GM23248 (cell line): ENCODE results near the gene MBP.

Source experiments
- EZH2 ChIP-seq: fragments of 200-600 bp; sonication (generic); IDR thresholded peaks from 2 replicates; pipeline ENCODE4 v1.6.1; 2018; ENCODE audit warnings: antibody characterized with exemption, mild to moderate bottlenecking; ENCODE audit not compliant: insufficient read depth, poor library complexity, severe bottlenecking
- EZH2phosphoT487 ChIP-seq: fragments of 200-600 bp; sonication (generic); IDR thresholded peaks from 2 replicates; pipeline ENCODE4 v1.6.1; 2018; ENCODE audit warnings: antibody characterized with exemption, moderate library complexity, mild to moderate bottlenecking, low read depth; ENCODE audit not compliant: insufficient read depth

GRCh38 chr18:77076111-77076510 lies 56.5 kb downstream of the MBP start:
- no peak for TF ChIP-seq EZH2
- no peak for TF ChIP-seq EZH2phosphoT487
